BLaER1 (cell line): ENCODE measurements around the gene SYNGAP1.

ENCODE experiments used
- H3K27ac ChIP-seq: shearing (Covaris generic); formaldehyde crosslinking; 2 replicates; pipeline ENCODE4 v1.8.1; 2022
- H3K27me3 ChIP-seq: shearing (Covaris generic); formaldehyde crosslinking; 2 replicates; pipeline ENCODE4 v1.8.1; 2022
- H3K36me3 ChIP-seq: shearing (Covaris generic); formaldehyde crosslinking; 2 replicates; pipeline ENCODE4 v1.8.1; 2022
- H3K4me1 ChIP-seq: shearing (Covaris generic); formaldehyde crosslinking; 2 replicates; pipeline ENCODE4 v1.8.1; 2022
- H3K4me2 ChIP-seq: shearing (Covaris generic); formaldehyde crosslinking; 2 replicates; pipeline ENCODE4 v1.8.1; 2022
- H3K4me3 ChIP-seq: shearing (Covaris generic); formaldehyde crosslinking; 2 replicates; pipeline ENCODE4 v1.8.1; 2022
- H3K9ac ChIP-seq: shearing (Covaris generic); formaldehyde crosslinking; 2 replicates; pipeline ENCODE4 v1.8.1; 2022
- H3K9me3 ChIP-seq: shearing (Covaris generic); formaldehyde crosslinking; 2 replicates; pipeline ENCODE4 v1.8.1; 2022
- H4K20me1 ChIP-seq: shearing (Covaris generic); formaldehyde crosslinking; 2 replicates; pipeline ENCODE4 v1.8.1; 2022
- Cebpa-rat ChIP-seq: shearing (Covaris generic); IDR thresholded peaks from 2 replicates; pipeline ENCODE4 v1.8.1; 2022

The SYNGAP1 gene

GRCh38 chr6:33420491-33421343, 852 bp downstream of the SYNGAP1 start:
- Histone ChIP-seq H3K27me3 (peaks cover 4% of the 10 kb centered on the region; the same call in 1 of the 2 replicates), H3K36me3 (peaks cover 8% of the 10 kb centered on the region), H3K4me2 (peak overlapping the region; percentile 45; the same call in 1 of the 2 replicates), H3K27ac (no peak overlapping the region), H3K9me3 (no peaks in the 10 kb centered on the region), H3K4me1 (peaks cover 54% of the 10 kb centered on the region), H3K9ac (no peak overlapping the region), H3K4me3 (no peak overlapping the region), H4K20me1 (peaks cover 17% of the 10 kb centered on the region)
- no peak for TF ChIP-seq Cebpa-rat

- no peak for TF ChIP-seq Cebpa-rat
- peaks cover 48% of the 10 kb centered on the region for H3K4me1 ChIP-seq
- no peak overlapping the region for H3K27ac ChIP-seq
- H3K4me2 ChIP-seq, result peak overlapping the region; percentile 19; the same call in 1 of the 2 replicates
- no peak overlapping the region for H3K9ac ChIP-seq
- H3K9me3 ChIP-seq, result no peaks in the 10 kb centered on the region
- H3K4me3 ChIP-seq, result no peak overlapping the region
- H3K36me3 ChIP-seq, result peaks cover 2% of the 10 kb centered on the region
- peaks cover 12% of the 10 kb centered on the region for H4K20me1 ChIP-seq
- H3K27me3 ChIP-seq, result peaks cover 4% of the 10 kb centered on the region; the same call in 1 of the 2 replicates
Observed at GRCh38 chr6:33421344-33421643, 1.4 kb downstream of the SYNGAP1 start.

GRCh38 chr6:33423777-33424176, 3.9 kb downstream of the SYNGAP1 start:
- H3K27ac ChIP-seq, result no peak overlapping the region
- H3K9me3 ChIP-seq, result no peaks in the 10 kb centered on the region
- no peaks in the 10 kb centered on the region; the same call in 1 of the 2 replicates for H3K36me3 ChIP-seq
- peaks cover 4% of the 10 kb centered on the region; the same call in 1 of the 2 replicates for H3K27me3 ChIP-seq
- peak overlapping the region; percentile 87; the same call in 1 of the 2 replicates for H3K4me2 ChIP-seq
- no peak overlapping the region for H3K4me3 ChIP-seq
- no peak for TF ChIP-seq Cebpa-rat
- H3K9ac ChIP-seq, result no peak overlapping the region
- H4K20me1 ChIP-seq, result no peaks in the 10 kb centered on the region
- H3K4me1 ChIP-seq, result peaks cover 46% of the 10 kb centered on the region

GRCh38 chr6:33424855-33425667, 5.2 kb downstream of the SYNGAP1 start:
- TF ChIP-seq Cebpa-rat, result no peak
- Histone ChIP-seq H3K4me1 (peaks cover 48% of the 10 kb centered on the region), H3K27ac (peak overlapping the region; percentile 77), H3K36me3 (no peaks in the 10 kb centered on the region; the same call in 1 of the 2 replicates), H3K9ac (peak overlapping the region; percentile 82), H3K4me3 (peak overlapping the region; percentile 69), H3K4me2 (peak overlapping the region; percentile 87), H3K27me3 (peaks cover 4% of the 10 kb centered on the region; the same call in 1 of the 2 replicates), H3K9me3 (no peaks in the 10 kb centered on the region), H4K20me1 (peaks cover under 1% of the 10 kb centered on the region; the same call in 1 of the 2 replicates)

GRCh38 chr6:33425668-33426577, 6.1 kb downstream of the SYNGAP1 start:
- no peaks in the 10 kb centered on the region; the same call in 1 of the 2 replicates for H3K36me3 ChIP-seq
- H3K27ac ChIP-seq, result peak overlapping the region; percentile 77
- peak overlapping the region; percentile 82 for H3K9ac ChIP-seq
- no peaks in the 10 kb centered on the region for H3K9me3 ChIP-seq
- peaks cover 7% of the 10 kb centered on the region; the same call in 1 of the 2 replicates for H4K20me1 ChIP-seq
- no peak for TF ChIP-seq Cebpa-rat
- peaks cover 56% of the 10 kb centered on the region for H3K4me1 ChIP-seq
- peaks cover 4% of the 10 kb centered on the region; the same call in 1 of the 2 replicates for H3K27me3 ChIP-seq
- H3K4me3 ChIP-seq, result peak overlapping the region; percentile 69
- H3K4me2 ChIP-seq, result peak overlapping the region; percentile 87

- Histone ChIP-seq H3K4me2 (peak overlapping the region; percentile 87), H3K4me1 (peaks cover 62% of the 10 kb centered on the region), H3K27me3 (peaks cover 4% of the 10 kb centered on the region; the same call in 1 of the 2 replicates), H4K20me1 (peaks cover 7% of the 10 kb centered on the region; the same call in 1 of the 2 replicates), H3K27ac (peak overlapping the region; percentile 58; the same call in 1 of the 2 replicates), H3K4me3 (peak overlapping the region; percentile 75), H3K9ac (peak overlapping the region; percentile 75), H3K36me3 (no peaks in the 10 kb centered on the region; the same call in 1 of the 2 replicates), H3K9me3 (no peaks in the 10 kb centered on the region)
- TF ChIP-seq Cebpa-rat, result no peak
Observed at GRCh38 chr6:33426590-33427511, 7.0 kb downstream of the SYNGAP1 start.

GRCh38 chr6:33427585-33428223, 7.8 kb downstream of the SYNGAP1 start:
- no peak for TF ChIP-seq Cebpa-rat
- peak overlapping the region; percentile 58 for H3K27ac ChIP-seq
- no peaks in the 10 kb centered on the region for H3K27me3 ChIP-seq
- no peaks in the 10 kb centered on the region; the same call in 1 of the 2 replicates for H3K36me3 ChIP-seq
- H3K9me3 ChIP-seq, result no peaks in the 10 kb centered on the region
- H3K4me2 ChIP-seq, result peak overlapping the region; percentile 87
- peaks cover 67% of the 10 kb centered on the region for H3K4me1 ChIP-seq
- H4K20me1 ChIP-seq, result peaks cover 7% of the 10 kb centered on the region; the same call in 1 of the 2 replicates
- H3K4me3 ChIP-seq, result peak overlapping the region; percentile 75
- peak overlapping the region; percentile 75 for H3K9ac ChIP-seq
